MM.1S (cell line): ENCODE data around the gene FNDC8.

ENCODE experiments used
- DNase-seq: peaks from one replicate; pipeline ENCODE4 v3.0.0-alpha.2; 2015
- H2AFZ ChIP-seq: fragments of 300-600 bp; sonication (generic); 2 replicates; pipeline ENCODE4 v1.6.0; 2016; ENCODE audit warnings: antibody characterized with exemption, low read length
- H3F3A ChIP-seq: fragments of 300-600 bp; sonication (generic); 2 replicates; pipeline ENCODE4 v1.6.1; 2016; ENCODE audit warnings: mild to moderate bottlenecking, antibody characterized with exemption, low read length, moderate library complexity, mixed read lengths; ENCODE audit not compliant: insufficient read depth
- H3K27ac ChIP-seq: fragments of 300-600 bp; sonication (generic); 2 replicates; pipeline ENCODE4 v1.5.1; 2016; ENCODE audit warnings: mild to moderate bottlenecking, low read length
- H3K27me3 ChIP-seq: fragments of 300-600 bp; sonication (generic); replicated peaks from 2 replicates; pipeline ENCODE4 v1.6.0; 2016; ENCODE audit warnings: low read length; ENCODE audit not compliant: insufficient read depth
- H3K36me3 ChIP-seq: fragments of 300-600 bp; sonication (generic); replicated peaks from 2 replicates; pipeline ENCODE4 v1.6.1; 2016; ENCODE audit warnings: mild to moderate bottlenecking, low read length, mixed read lengths; ENCODE audit not compliant: insufficient read depth
- H3K4me1 ChIP-seq: fragments of 300-600 bp; sonication (generic); 2 replicates; pipeline ENCODE4 v1.6.1; 2016; ENCODE audit warnings: low read length, mixed read lengths
- H3K4me2 ChIP-seq: fragments of 300-600 bp; sonication (generic); 2 replicates; pipeline ENCODE4 v1.6.0; 2016; ENCODE audit warnings: low read depth, low read length
- H3K4me3 ChIP-seq: fragments of 300-600 bp; sonication (generic); 2 replicates; pipeline ENCODE4 v1.5.1; 2016; ENCODE audit warnings: low read length, mixed read lengths
- H3K79me2 ChIP-seq: fragments of 300-600 bp; sonication (generic); 2 replicates; pipeline ENCODE4 v1.6.1; 2016; ENCODE audit warnings: mixed run types, low read length, mixed read lengths
- H3K9ac ChIP-seq: fragments of 300-600 bp; sonication (generic); 2 replicates; pipeline ENCODE4 v1.6.1; 2016; ENCODE audit warnings: low read length, mixed read lengths
- H3K9me2 ChIP-seq: fragments of 300-600 bp; sonication (generic); replicated peaks from 2 replicates; pipeline ENCODE4 v1.6.1; 2016; ENCODE audit warnings: mild to moderate bottlenecking, low read length, mixed read lengths; ENCODE audit not compliant: insufficient read depth
- H3K9me3 ChIP-seq: fragments of 300-600 bp; sonication (generic); replicated peaks from 2 replicates; pipeline ENCODE4 v1.6.1; 2016; ENCODE audit warnings: mild to moderate bottlenecking, low read length, mixed read lengths; ENCODE audit not compliant: insufficient read depth
- H4K20me1 ChIP-seq: fragments of 300-600 bp; sonication (generic); 2 replicates; pipeline ENCODE4 v1.6.1; 2016; ENCODE audit warnings: mild to moderate bottlenecking, low read length, moderate library complexity, mixed read lengths; ENCODE audit not compliant: insufficient read depth
- CTCF ChIP-seq: fragments of 300-600 bp; sonication (generic); IDR thresholded peaks from 2 replicates; pipeline ENCODE4 v1.5.1; 2016; ENCODE audit warnings: antibody characterized with exemption, low read length, mixed read lengths
- EZH2 ChIP-seq: fragments of 300-600 bp; sonication (generic); optimal IDR thresholded peaks from 2 replicates; pipeline ENCODE3; 2017; ENCODE audit warnings: low read depth, mild to moderate bottlenecking, antibody characterized with exemption, low read length, mixed read lengths
- EZH2phosphoT487 ChIP-seq: fragments of 300-600 bp; sonication (generic); IDR thresholded peaks from 2 replicates; pipeline ENCODE4 v1.6.1; 2018; ENCODE audit warnings: antibody characterized with exemption, low read length

FNDC8 gene

GRCh38 chr17:35101036-35101435, 20.4 kb upstream of the FNDC8 start:
- Histone ChIP-seq H3K4me2 (no peak overlapping the region), H3K4me1 (no peaks in the 10 kb centered on the region), H3K79me2 (no peaks in the 10 kb centered on the region), H3K27ac (no peak overlapping the region), H3K36me3 (no peaks in the 10 kb centered on the region; the same call in 1 of the 2 replicates), H3K9me3 (no peaks in the 10 kb centered on the region), H3F3A (no peaks in the 10 kb centered on the region), H4K20me1 (no peaks in the 10 kb centered on the region), H3K9me2 (no peaks in the 10 kb centered on the region), H2AFZ (no peak overlapping the region), H3K9ac (no peak overlapping the region), H3K27me3 (no peaks in the 10 kb centered on the region), H3K4me3 (no peak overlapping the region)
- TF ChIP-seq CTCF (no peak), EZH2phosphoT487 (no peak), EZH2 (no peak)
- no peak for DNase-seq

GRCh38 chr17:35101725-35102124, 19.7 kb upstream of the FNDC8 start:
- H3K27ac ChIP-seq: no peak overlapping the region
- H3K36me3 ChIP-seq: no peaks in the 10 kb centered on the region; the same call in 1 of the 2 replicates
- TF ChIP-seq EZH2 (no peak), EZH2phosphoT487 (no peak), CTCF (no peak)
- H2AFZ ChIP-seq: no peak overlapping the region
- H3F3A ChIP-seq: no peaks in the 10 kb centered on the region
- H3K4me3 ChIP-seq: no peak overlapping the region
- H4K20me1 ChIP-seq: no peaks in the 10 kb centered on the region
- H3K9me2 ChIP-seq: no peaks in the 10 kb centered on the region
- H3K4me2 ChIP-seq: no peak overlapping the region
- DNase-seq: no peak
- no peaks in the 10 kb centered on the region for H3K27me3 ChIP-seq
- no peaks in the 10 kb centered on the region for H3K9me3 ChIP-seq
- no peak overlapping the region for H3K9ac ChIP-seq
- H3K4me1 ChIP-seq: no peaks in the 10 kb centered on the region
- no peaks in the 10 kb centered on the region for H3K79me2 ChIP-seq

- Histone ChIP-seq H3K9me3 (no peaks in the 10 kb centered on the region), H3K9ac (no peak overlapping the region), H3K4me2 (no peak overlapping the region), H3K79me2 (no peaks in the 10 kb centered on the region), H3K4me1 (no peaks in the 10 kb centered on the region), H3F3A (no peaks in the 10 kb centered on the region), H2AFZ (no peak overlapping the region), H3K36me3 (no peaks in the 10 kb centered on the region; the same call in 1 of the 2 replicates), H3K9me2 (no peaks in the 10 kb centered on the region), H4K20me1 (no peaks in the 10 kb centered on the region), H3K4me3 (no peak overlapping the region), H3K27me3 (no peaks in the 10 kb centered on the region), H3K27ac (no peak overlapping the region)
- TF ChIP-seq EZH2: no peak
- TF ChIP-seq CTCF: no peak
- DNase-seq: no peak
Measured at GRCh38 chr17:35103271-35103670, 18.1 kb upstream of the FNDC8 start.
